Measurements from ENCODE around the gene DNAJC4.

Gene DNAJC4

DNA sequence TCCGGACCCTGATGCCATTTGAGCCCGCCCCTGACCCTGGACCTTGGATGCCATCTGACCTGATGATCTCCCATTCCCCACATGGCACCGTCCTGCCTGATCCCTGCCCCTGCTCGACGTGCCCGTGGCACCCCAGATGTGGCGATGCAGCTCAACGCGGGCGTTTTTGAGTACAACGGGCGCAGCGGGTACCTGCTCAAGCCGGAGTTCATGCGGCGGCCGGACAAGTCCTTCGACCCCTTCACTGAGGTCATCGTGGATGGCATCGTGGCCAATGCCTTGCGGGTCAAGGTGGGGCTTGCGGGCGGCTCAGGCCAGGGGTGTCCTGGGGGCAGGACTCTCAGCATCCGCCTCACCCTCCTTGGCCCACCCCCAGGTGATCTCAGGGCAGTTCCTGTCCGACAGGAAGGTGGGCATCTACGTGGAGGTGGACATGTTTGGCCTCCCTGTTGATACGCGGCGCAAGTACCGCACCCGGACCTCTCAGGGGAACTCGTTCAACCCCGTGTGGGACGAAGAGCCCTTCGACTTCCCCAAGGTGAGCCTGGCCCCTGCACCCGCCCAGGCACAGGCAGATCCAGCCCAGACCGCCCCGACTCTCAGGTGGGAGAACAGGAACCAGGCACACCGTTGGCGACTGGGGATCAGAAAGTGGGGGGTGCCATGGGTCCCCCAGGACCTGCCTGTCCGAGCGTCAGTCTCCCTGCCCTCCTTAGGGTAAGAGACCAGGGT is 32.1 kb downstream of the DNAJC4 start:
- DNase-seq, result no peak

- DNase-seq, result no peak
Observed at GRCh38 chr11:64263021-64263946, 32.9 kb downstream of the DNAJC4 start.

GRCh38 chr11:64263947-64264317 is 33.6 kb downstream of the DNAJC4 start:
- no peak for DNase-seq

DNA sequence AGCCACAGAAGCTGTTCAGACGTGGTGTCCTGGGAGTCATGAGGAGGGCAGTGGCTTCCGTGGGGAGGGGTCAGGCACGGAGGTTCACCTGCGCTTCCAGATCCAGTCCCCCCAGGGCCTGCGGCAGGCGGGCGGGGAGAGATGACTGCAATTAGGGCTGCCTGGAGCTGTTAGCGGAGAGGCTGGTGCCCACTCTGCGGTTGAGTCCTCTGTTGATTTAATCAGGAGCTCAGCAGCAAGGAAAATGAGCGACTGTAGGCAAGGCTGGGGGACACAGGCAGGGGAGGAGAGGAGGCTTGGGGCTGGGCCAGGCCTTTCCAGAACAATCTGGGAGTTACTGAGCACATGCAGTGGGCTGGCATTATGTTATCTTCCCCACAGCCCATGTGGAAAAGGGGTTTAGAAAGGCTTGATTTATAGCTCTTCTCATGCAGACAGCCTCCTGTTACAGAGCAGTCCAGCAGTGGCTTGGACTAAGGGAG is 34.1 kb downstream of the DNAJC4 start:
- DNase-seq, result no peak

GRCh38 chr11:64265176-64266160 is 35.1 kb downstream of the DNAJC4 start:
- DNase-seq, result no peak

DNA sequence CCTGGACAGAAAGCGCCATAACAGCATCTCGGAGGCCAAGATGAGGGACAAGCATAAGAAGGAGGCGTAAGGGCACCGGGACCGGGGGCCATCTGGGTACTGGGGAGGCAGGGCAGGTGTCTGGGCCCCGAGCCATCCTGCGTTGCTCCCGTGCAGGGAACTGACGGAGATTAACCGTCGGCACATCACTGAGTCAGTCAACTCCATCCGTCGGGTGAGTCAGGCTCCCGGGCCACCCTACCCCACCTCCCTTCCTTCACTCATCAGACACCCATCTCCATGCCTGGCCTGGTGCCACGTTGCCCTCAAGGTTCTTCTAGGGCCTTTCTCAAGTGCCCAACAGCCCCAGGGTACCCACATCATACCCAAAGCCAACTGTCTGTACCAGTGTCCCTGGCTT is 36.0 kb downstream of the DNAJC4 start:
- DNase-seq, result no peak

GRCh38 chr11:64267207-64267945 is 37.0 kb downstream of the DNAJC4 start:
- DNase-seq, result no peak

DNA sequence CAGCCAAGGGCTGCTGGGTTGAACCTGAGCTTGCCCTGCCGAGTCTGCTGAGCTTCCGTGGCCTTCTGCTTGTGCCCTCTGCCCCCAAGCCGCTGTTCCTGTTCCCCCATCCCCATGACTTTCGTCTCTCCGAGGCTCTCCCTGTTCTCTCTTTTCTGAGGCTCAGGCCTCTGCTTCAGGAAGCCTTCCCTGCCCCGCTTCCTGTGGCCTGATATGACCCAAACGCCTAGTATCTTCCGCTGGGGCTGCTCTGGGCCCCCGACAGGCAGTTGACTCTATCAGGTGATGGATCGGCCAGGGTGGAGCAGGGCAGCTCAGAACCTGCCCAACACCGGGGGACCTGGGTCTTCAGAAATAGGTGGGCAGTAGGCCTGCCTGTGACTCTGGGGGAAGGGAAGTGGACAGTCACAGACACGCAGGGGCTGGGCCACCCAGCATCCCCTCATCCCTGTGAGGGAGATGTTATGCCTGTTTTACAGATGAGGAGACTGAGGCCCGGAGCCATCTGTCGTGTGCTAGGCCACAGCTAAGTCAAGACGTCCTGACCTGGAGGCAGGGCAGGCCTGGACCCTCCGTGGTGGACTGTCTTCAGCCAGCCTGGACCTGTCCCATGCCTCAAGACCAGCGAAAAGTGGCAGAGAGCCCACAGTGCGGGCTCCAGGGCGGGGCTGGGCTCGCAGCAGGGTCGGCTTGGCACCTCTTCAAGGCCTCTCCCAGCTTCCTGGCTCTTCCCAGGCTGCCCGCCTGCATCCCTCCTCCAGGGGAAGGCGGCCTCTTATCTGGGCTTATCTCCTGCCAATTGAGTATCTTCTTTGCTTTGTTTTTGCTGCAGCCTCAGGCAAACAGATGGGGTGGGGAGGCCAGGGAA is 37.9 kb downstream of the DNAJC4 start:
- no peak for DNase-seq

GRCh38 chr11:64268893-64269539 is 38.7 kb downstream of the DNAJC4 start:
- DNase-seq, result no peak

- DNase-seq, result peak; percentile 98
Observed at GRCh38 chr11:64269540-64270220, 39.3 kb downstream of the DNAJC4 start.

- DNase-seq, result no peak
Observed at GRCh38 chr11:64275031-64275800, 44.9 kb downstream of the DNAJC4 start.

DNA sequence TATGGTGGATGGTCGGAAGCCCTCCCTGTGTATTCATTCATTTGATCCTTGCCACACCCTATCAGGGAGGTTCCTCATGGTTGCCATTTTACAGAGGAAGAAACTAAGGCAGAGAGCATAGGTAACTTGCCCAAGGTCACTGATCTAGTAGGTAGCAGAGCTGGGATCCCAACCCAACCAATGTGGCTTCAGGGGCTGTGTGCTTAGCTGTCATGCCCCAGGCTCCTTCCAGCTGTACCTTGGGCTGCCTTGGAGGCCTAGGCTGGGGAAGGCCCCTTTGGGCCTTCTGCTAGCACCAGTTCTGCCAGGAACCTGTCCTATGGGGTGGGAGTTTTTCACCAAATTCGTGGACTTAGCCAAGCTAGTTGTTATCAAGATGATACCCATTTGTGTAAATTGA is 45.5 kb downstream of the DNAJC4 start:
- no peak for DNase-seq

DNA sequence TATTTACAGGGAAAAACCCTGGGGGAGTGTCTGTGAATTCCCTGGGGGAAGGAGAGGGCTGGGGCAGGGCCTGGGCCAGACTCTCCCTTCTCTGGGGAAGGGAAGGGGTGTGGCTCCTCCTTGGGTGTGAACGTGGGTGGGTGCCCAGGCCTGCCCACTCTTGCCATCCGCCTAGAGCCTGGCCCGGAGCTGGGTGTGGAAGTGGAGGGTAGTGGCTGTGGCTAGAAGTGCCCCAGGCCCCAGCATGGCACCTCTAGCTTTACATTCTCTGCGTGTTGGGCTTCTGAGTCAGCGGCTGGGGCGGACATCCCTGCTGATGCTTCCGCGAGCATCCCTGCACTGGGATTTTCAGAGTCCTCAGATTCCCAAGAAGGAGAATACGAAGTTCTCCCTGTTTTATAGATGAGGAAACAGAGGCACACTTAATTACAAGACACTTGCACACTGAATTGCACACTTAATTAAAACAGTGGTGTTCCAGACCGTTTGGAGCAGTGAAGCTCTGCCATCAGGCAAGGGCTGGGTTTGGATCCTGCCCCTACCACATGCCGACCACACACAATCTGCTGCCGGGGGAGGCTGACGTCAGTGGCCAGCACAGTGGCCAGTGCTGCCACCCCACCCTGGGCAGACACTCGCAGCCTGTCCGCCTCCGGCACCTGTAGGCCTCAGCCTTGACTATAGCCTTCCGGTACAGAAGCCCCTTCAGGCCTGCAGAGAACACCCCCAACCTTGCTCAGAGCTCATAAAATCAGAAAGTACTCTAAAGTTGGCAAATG is 46.5 kb downstream of the DNAJC4 start:
- no peak for DNase-seq

- no peak for DNase-seq
Observed at GRCh38 chr11:64278576-64279190, 48.3 kb downstream of the DNAJC4 start.

- DNase-seq, result no peak
Observed at GRCh38 chr11:64281957-64282770, 51.8 kb downstream of the DNAJC4 start.

- no peak for DNase-seq
Observed at GRCh38 chr11:64283092-64283491, 52.7 kb downstream of the DNAJC4 start.
